ENCODE results near the gene CDK19. TPM values are rescaled to one million over a fixed set of nuclear protein-coding genes. Genes with fewer than 3 reads are reported as not detected.

The CDK19 gene
- total RNA-seq, 2 donors from 2014 or later: 16.8 to 20.8 TPM

GRCh38 chr6:110705543-110705942, 109.7 kb downstream of the CDK19 start:
- no peaks in the 10 kb centered on the region for H3K9me3 ChIP-seq (ENCODE audit: control insufficient read depth, low read length)
- H3K27ac ChIP-seq (ENCODE audit: low read depth, low read length): no peak overlapping the region
- TF ChIP-seq, protein P1, sequence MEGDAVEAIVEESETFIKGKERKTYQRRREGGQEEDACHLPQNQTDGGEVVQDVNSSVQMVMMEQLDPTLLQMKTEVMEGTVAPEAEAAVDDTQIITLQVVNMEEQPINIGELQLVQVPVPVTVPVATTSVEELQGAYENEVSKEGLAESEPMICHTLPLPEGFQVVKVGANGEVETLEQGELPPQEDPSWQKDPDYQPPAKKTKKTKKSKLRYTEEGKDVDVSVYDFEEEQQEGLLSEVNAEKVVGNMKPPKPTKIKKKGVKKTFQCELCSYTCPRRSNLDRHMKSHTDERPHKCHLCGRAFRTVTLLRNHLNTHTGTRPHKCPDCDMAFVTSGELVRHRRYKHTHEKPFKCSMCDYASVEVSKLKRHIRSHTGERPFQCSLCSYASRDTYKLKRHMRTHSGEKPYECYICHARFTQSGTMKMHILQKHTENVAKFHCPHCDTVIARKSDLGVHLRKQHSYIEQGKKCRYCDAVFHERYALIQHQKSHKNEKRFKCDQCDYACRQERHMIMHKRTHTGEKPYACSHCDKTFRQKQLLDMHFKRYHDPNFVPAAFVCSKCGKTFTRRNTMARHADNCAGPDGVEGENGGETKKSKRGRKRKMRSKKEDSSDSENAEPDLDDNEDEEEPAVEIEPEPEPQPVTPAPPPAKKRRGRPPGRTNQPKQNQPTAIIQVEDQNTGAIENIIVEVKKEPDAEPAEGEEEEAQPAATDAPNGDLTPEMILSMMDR (conservative IDR thresholded peaks at IDR 0.05): no peak
- Mint-ChIP-seq H3K27ac (no peak overlapping the region), H3K4me3 (no peak overlapping the region), H3K36me3 (ENCODE audit: low read depth) (peaks cover 2% of the 10 kb centered on the region), H3K27me3 (ENCODE audit: insufficient read depth) (no peaks in the 10 kb centered on the region), H3K4me1 (peaks cover 19% of the 10 kb centered on the region), H3K9me3 (no peaks in the 10 kb centered on the region)
- no peaks in the 10 kb centered on the region for H3K36me3 ChIP-seq (ENCODE audit: control insufficient read depth, insufficient read depth, low read length)
- H3K4me3 ChIP-seq (ENCODE audit: low read length): no peak overlapping the region
- H3K4me1 ChIP-seq (ENCODE audit: control insufficient read depth, insufficient read depth, low read length): peaks cover 7% of the 10 kb centered on the region
- no peak overlapping the region for H3K9ac ChIP-seq (ENCODE audit: extremely low read depth, low read length, poor library complexity, severe bottlenecking)
- 96% methylated on average over 5 of the region's 5 CpGs; no CpG with 5 or more reads in 1 of the 2 experiments for WGBS, 2 experiments (ENCODE audit: insufficient coverage in 1 of 2, insufficient read length in 1 of 2)
- H3K27me3 ChIP-seq (ENCODE audit: control insufficient read depth, insufficient read depth, low read length, poor library complexity, severe bottlenecking): no peaks in the 10 kb centered on the region
- no peak for DNase-seq

- H3K36me3 Mint-ChIP-seq (ENCODE audit: low read depth): peaks cover 5% of the 10 kb centered on the region
- no peaks in the 10 kb centered on the region for H3K36me3 ChIP-seq (ENCODE audit: control insufficient read depth, insufficient read depth, low read length)
- no peak overlapping the region for H3K4me3 Mint-ChIP-seq
These were observed 111.2 kb downstream of the CDK19 start for GRCh38 chr6:110703906-110704594.

GRCh38 chr6:110703010-110703905, 112.0 kb downstream of the CDK19 start:
- Histone ChIP-seq H3K27me3 (ENCODE audit: control insufficient read depth, insufficient read depth, low read length, poor library complexity, severe bottlenecking) (no peaks in the 10 kb centered on the region), H3K4me1 (ENCODE audit: control insufficient read depth, insufficient read depth, low read length) (peaks cover 5% of the 10 kb centered on the region), H3K9ac (ENCODE audit: extremely low read depth, low read length, poor library complexity, severe bottlenecking) (no peak overlapping the region), H3K27ac (ENCODE audit: low read depth, low read length) (no peak overlapping the region), H3K9me3 (ENCODE audit: control insufficient read depth, low read length) (no peaks in the 10 kb centered on the region), H3K36me3 (ENCODE audit: control insufficient read depth, insufficient read depth, low read length) (no peaks in the 10 kb centered on the region), H3K4me3 (ENCODE audit: low read length) (no peak overlapping the region)
- Mint-ChIP-seq H3K9me3 (peaks cover 3% of the 10 kb centered on the region), H3K4me3 (no peak overlapping the region), H3K27ac (no peak overlapping the region), H3K27me3 (ENCODE audit: insufficient read depth) (no peaks in the 10 kb centered on the region), H3K36me3 (ENCODE audit: low read depth) (peaks cover 9% of the 10 kb centered on the region), H3K4me1 (peaks cover 17% of the 10 kb centered on the region)
- TF ChIP-seq, protein P1 (conservative IDR thresholded peaks at IDR 0.05): no peak
- 57 to 83% methylated on average over 1 to 2 of the region's 2 CpGs for WGBS, 2 experiments (ENCODE audit: insufficient coverage in 1 of 2, insufficient read length in 1 of 2)
- DNase-seq: no peak

More at GRCh38 chr6:110703906-110704594, 111.2 kb downstream of the CDK19 start:
- H3K4me3 ChIP-seq (ENCODE audit: low read length): peak overlapping the region; percentile 67
- H3K9ac ChIP-seq (ENCODE audit: extremely low read depth, low read length, poor library complexity, severe bottlenecking): no peak overlapping the region
- H3K27me3 Mint-ChIP-seq (ENCODE audit: insufficient read depth): no peaks in the 10 kb centered on the region
- H3K9me3 Mint-ChIP-seq: no peaks in the 10 kb centered on the region
- TF ChIP-seq, protein P1 (conservative IDR thresholded peaks at IDR 0.05): no peak
- H3K4me1 ChIP-seq (ENCODE audit: control insufficient read depth, insufficient read depth, low read length): peaks cover 7% of the 10 kb centered on the region
- H3K27ac Mint-ChIP-seq: no peak overlapping the region
- H3K27ac ChIP-seq (ENCODE audit: low read depth, low read length): no peak overlapping the region
- no peaks in the 10 kb centered on the region for H3K27me3 ChIP-seq (ENCODE audit: control insufficient read depth, insufficient read depth, low read length, poor library complexity, severe bottlenecking)
- H3K4me1 Mint-ChIP-seq: peaks cover 22% of the 10 kb centered on the region
- no peaks in the 10 kb centered on the region for H3K9me3 ChIP-seq (ENCODE audit: control insufficient read depth, low read length)
- no peak for DNase-seq
